Keratinocyte (primary cell): ENCODE data around the gene BAIAP3.

Experiments used
- CTCF ChIP-seq, 3 experiments: IDR thresholded peaks in 1 of 3; conservative IDR thresholded peaks in 1 of 3; optimal IDR thresholded peaks in 1 of 3; 2 replicates in 2 of 3; 3 replicates in 1 of 3; pipeline versions ENCODE3 to v1.5.1; 2011; ENCODE audit warnings: low read length in 3 of 3, mild to moderate bottlenecking in 3 of 3, moderate library complexity in 2 of 3, control low read depth in 1 of 3, inconsistent platforms in 1 of 3; ENCODE audit not compliant: insufficient read depth in 2 of 3; ENCODE audit errors: extremely low read depth in 1 of 3
- EZH2 ChIP-seq: IDR thresholded peaks from one replicate; pipeline ENCODE4 v1.6.1; 2012; ENCODE audit warnings: inconsistent platforms, mild to moderate bottlenecking, low read length, moderate library complexity

GRCh38 chr16:1319041-1319440 is 14.4 kb upstream of the BAIAP3 start:
- no peak for TF ChIP-seq EZH2
- TF ChIP-seq CTCF (optimal IDR thresholded peaks at IDR 0.05 in 1 of 3, IDR thresholded peaks at IDR 0.05 in 1 of 3, conservative IDR thresholded peaks at IDR 0.05 in 1 of 3; ENCODE audit: extremely low read depth in 1 of 3, insufficient read depth in 2 of 3, low read length in 3 of 3) = no peak
